Keratinocyte (primary cell): ENCODE results near the gene S100B. TPM values are rescaled to one million over a fixed set of nuclear protein-coding genes. Genes with fewer than 3 reads are reported as not detected.

Experiments
- DNase-seq: peaks from one replicate; pipeline ENCODE4 v3.0.0-alpha.2; 2011; ENCODE audit warnings: low read depth, missing footprints, low spot score
- FAIRE-seq: peaks from 2 replicates; lab custom pipeline; 2011; peaks lifted over from hg19 to GRCh38; lab: Jason Lieb, UNC
- H2AFZ ChIP-seq: 2 replicates; pipeline ENCODE4 v1.6.0; 2012; ENCODE audit warnings: low read length, control low read depth, inconsistent platforms; ENCODE audit not compliant: control insufficient read depth
- H3K27ac ChIP-seq: 2 replicates; pipeline ENCODE4 v1.5.1; 2011; ENCODE audit warnings: low read length; ENCODE audit not compliant: control insufficient read depth, insufficient read depth
- H3K27me3 ChIP-seq: 3 replicates; pipeline ENCODE4 v1.6.0; 2011; ENCODE audit warnings: low read length; ENCODE audit not compliant: control insufficient read depth, insufficient read depth; ENCODE audit errors: extremely low read depth
- H3K36me3 ChIP-seq, 2 experiments: 2 replicates in 1 of 2; 3 replicates in 1 of 2; pipeline ENCODE4 v1.5.1; 2011; ENCODE audit warnings: low read length in 2 of 2, mild to moderate bottlenecking in 1 of 2; ENCODE audit not compliant: control insufficient read depth in 2 of 2, insufficient read depth in 2 of 2; ENCODE audit errors: extremely low read depth in 1 of 2
- H3K4me1 ChIP-seq: 3 replicates; pipeline ENCODE4 v1.5.1; 2011; ENCODE audit warnings: low read length; ENCODE audit not compliant: control insufficient read depth, insufficient read depth; ENCODE audit errors: extremely low read depth
- H3K4me2 ChIP-seq: 3 replicates; pipeline ENCODE4 v1.6.0; 2011; ENCODE audit warnings: low read depth, low read length; ENCODE audit not compliant: control insufficient read depth, insufficient read depth; ENCODE audit errors: extremely low read depth
- H3K4me3 ChIP-seq, 3 experiments: fragments of 200-600 bp in 1 of 3; sonication (generic) in 1 of 3; 2 replicates in 2 of 3; 3 replicates in 1 of 3; pipeline ENCODE4 v1.5.1; 2011 to 2016; ENCODE audit warnings: low read length in 3 of 3, mild to moderate bottlenecking in 3 of 3, control low read depth in 2 of 3, inconsistent platforms in 1 of 3, low read depth in 1 of 3, mixed read lengths in 1 of 3, mixed run types in 1 of 3, moderate library complexity in 1 of 3; ENCODE audit not compliant: control insufficient read depth in 2 of 3, insufficient read depth in 2 of 3; ENCODE audit errors: extremely low read depth in 1 of 3
- H3K79me2 ChIP-seq: 2 replicates; pipeline ENCODE4 v1.6.0; 2012; ENCODE audit warnings: low read length; ENCODE audit not compliant: control insufficient read depth, insufficient read depth
- H3K9ac ChIP-seq: 3 replicates; pipeline ENCODE4 v1.6.0; 2011; ENCODE audit warnings: low read length; ENCODE audit not compliant: control insufficient read depth, insufficient read depth; ENCODE audit errors: extremely low read depth
- H3K9me1 ChIP-seq: 3 replicates; pipeline ENCODE4 v1.6.0; 2011; ENCODE audit warnings: low read length; ENCODE audit not compliant: control insufficient read depth, insufficient read depth; ENCODE audit errors: extremely low read depth
- H3K9me3 ChIP-seq: 2 replicates; pipeline ENCODE4 v1.5.1; 2012; ENCODE audit warnings: low read depth, low read length; ENCODE audit not compliant: control insufficient read depth
- H4K20me1 ChIP-seq: 3 replicates; pipeline ENCODE4 v1.6.0; 2011; ENCODE audit warnings: low read length; ENCODE audit not compliant: control insufficient read depth, insufficient read depth; ENCODE audit errors: extremely low read depth
- CTCF ChIP-seq, 3 experiments: IDR thresholded peaks in 1 of 3; conservative IDR thresholded peaks in 1 of 3; optimal IDR thresholded peaks in 1 of 3; 2 replicates in 2 of 3; 3 replicates in 1 of 3; pipeline versions ENCODE3 to v1.5.1; 2011; ENCODE audit warnings: low read length in 3 of 3, mild to moderate bottlenecking in 3 of 3, moderate library complexity in 2 of 3, control low read depth in 1 of 3, inconsistent platforms in 1 of 3; ENCODE audit not compliant: insufficient read depth in 2 of 3; ENCODE audit errors: extremely low read depth in 1 of 3
- EZH2 ChIP-seq: IDR thresholded peaks from one replicate; pipeline ENCODE4 v1.6.1; 2012; ENCODE audit warnings: inconsistent platforms, mild to moderate bottlenecking, low read length, moderate library complexity
- dilution Hi-C: fragments of 300-500 bp; cut with MboI; formaldehyde crosslinking; loops from one replicate; pipeline ENCODE4 v1.7.0; 2020; ENCODE audit warnings: low sequenced_read_pairs; ENCODE audit not compliant: extremely low pct_ligation_motif_present
- polyA plus RNA-seq, 5 experiments: library from polyadenylated mRNA; depleted of rRNA in 3 of 5; stranded (reverse) in 3 of 5; stranded (forward) in 1 of 5; unstranded in 1 of 5; fragments of >200 nt; gene quantifications; 1 replicate in 1 of 5; 2 replicates in 3 of 5; 3 replicates in 1 of 5; pipeline versions ENCODE4 v1.2.1 to v1.2.3, GENCODE V29; 2011 to 2012; ENCODE audit warnings: missing spikeins in 2 of 5, low read depth in 1 of 5, low replicate concordance in 1 of 5

The S100B gene
- polyA plus RNA-seq, 1 donor (not counting 4 experiments of a cell fraction or from before 2014, with no cell fraction given), result not detected

- no peak overlapping the region for H3K4me3 ChIP-seq
- H3K36me3 ChIP-seq, result peaks cover 53 to 55% of the 10 kb centered on the region in 2 experiments
- DNase-seq (no peak), FAIRE-seq (no peak)
- H3K9me3 ChIP-seq, result no peaks in the 10 kb centered on the region
- no peaks in the 10 kb centered on the region for H3K9me1 ChIP-seq
- dilution Hi-C loops, result no loop called here
- H3K27me3 ChIP-seq, result no peaks in the 10 kb centered on the region
- H3K9ac ChIP-seq, result no peak overlapping the region
- no peaks in the 10 kb centered on the region for H3K4me1 ChIP-seq
- H2AFZ ChIP-seq, result no peak overlapping the region
- H3K27ac ChIP-seq, result no peak overlapping the region
- H3K4me2 ChIP-seq, result no peak overlapping the region
- TF ChIP-seq EZH2, result no peak
- no peak for TF ChIP-seq CTCF (optimal IDR thresholded peaks at IDR 0.05 in 1 of 3, IDR thresholded peaks at IDR 0.05 in 1 of 3, conservative IDR thresholded peaks at IDR 0.05 in 1 of 3; ENCODE audit: extremely low read depth in 1 of 3, insufficient read depth in 2 of 3, low read length in 3 of 3)
- H3K79me2 ChIP-seq, result no peaks in the 10 kb centered on the region
- H4K20me1 ChIP-seq, result no peaks in the 10 kb centered on the region
Observed at GRCh38 chr21:46564391-46564790, 40.5 kb downstream of the S100B start.

DNA sequence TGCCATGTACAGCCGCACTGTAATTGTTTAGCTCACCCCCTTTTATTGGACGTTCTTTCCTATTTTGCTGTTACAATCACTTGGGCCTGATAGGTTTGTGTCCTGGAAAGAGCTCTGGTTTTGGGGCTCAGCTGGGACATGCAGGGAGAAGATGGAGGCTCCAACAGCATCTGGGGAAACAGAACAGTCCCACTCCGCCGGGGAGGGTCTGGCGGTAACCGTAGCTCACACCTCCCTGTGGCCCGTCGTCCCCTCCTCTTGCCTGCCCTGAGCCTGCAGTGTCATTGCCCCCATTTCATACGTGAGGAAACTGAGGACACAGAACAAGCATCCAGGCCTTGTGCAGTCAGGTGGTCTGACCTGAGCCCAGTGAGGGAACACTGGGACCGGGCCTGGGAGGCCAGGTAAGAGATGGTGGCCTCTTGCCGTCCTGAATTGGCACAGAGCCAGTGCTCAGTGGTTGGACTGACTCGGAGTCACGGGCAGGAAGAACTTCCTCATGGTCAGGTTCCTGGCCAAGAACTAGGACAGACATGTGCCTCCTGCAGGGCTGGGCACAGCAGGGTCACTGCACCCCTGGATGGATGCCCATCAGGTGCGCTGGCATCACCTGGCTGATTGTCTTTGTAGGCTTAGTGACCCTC, 41.8 kb downstream of the S100B start:
- FAIRE-seq, result no peak

More for the DNA sequence above, 41.8 kb downstream of the S100B start:
- no peak for DNase-seq
- Histone ChIP-seq H3K9me3 (no peaks in the 10 kb centered on the region), H3K4me3 (no peak overlapping the region), H3K9me1 (no peaks in the 10 kb centered on the region), H3K79me2 (no peaks in the 10 kb centered on the region), H3K36me3 (peaks cover 48 to 58% of the 10 kb centered on the region in 2 experiments), H2AFZ (no peak overlapping the region), H3K9ac (no peak overlapping the region), H3K27me3 (no peaks in the 10 kb centered on the region), H3K4me2 (no peak overlapping the region), H3K4me1 (no peaks in the 10 kb centered on the region), H4K20me1 (no peaks in the 10 kb centered on the region), H3K27ac (no peak overlapping the region)
- no peak for TF ChIP-seq EZH2
- TF ChIP-seq CTCF (optimal IDR thresholded peaks at IDR 0.05 in 1 of 3, IDR thresholded peaks at IDR 0.05 in 1 of 3, conservative IDR thresholded peaks at IDR 0.05 in 1 of 3; ENCODE audit: extremely low read depth in 1 of 3, insufficient read depth in 2 of 3, low read length in 3 of 3), result no peak
- dilution Hi-C loops, result no loop called here
